Skin epidermis (tissue), 12 donors: Measurements from ENCODE around the gene SDHAF1.

Experiments used
- H3K27ac ChIP-seq, 21 experiments: fragments of 200-600 bp; sonication (generic) in 11 of 21; one replicate each; pipeline ENCODE4 v1.5.0; 2020; ENCODE audit warnings: mild to moderate bottlenecking in 3 of 21, inconsistent platforms in 2 of 21, moderate library complexity in 2 of 21
- H3K4me3 ChIP-seq, 7 experiments: fragments of 200-600 bp; sonication (generic) in 2 of 7; one replicate each; pipeline ENCODE4 v1.5.0; 2020; ENCODE audit warnings: inconsistent platforms in 2 of 7, mild to moderate bottlenecking in 2 of 7, moderate library complexity in 1 of 7

SDHAF1 gene

DNA sequence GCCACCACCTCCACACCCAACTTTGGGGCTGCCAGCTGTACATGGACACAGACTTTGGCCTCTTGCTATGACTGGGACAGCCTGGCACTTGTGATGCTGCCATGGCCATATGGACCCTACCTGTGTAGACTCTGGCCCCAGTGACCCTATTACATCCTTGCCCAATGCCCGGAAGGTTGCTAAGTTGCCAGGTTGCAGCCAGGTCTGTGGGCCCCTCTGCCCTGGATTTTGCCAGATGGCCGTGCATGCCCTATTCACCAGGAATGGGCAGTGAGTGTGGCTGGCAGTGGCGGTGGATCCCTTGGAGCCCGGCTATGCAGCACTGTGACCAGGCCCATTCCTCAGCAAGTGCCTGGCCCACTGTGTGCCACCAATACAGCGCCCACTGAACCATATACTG lies 8.9 kb upstream of the SDHAF1 start:
- no peak overlapping the region for H3K27ac ChIP-seq
- H3K4me3 ChIP-seq = no peak overlapping the region

DNA sequence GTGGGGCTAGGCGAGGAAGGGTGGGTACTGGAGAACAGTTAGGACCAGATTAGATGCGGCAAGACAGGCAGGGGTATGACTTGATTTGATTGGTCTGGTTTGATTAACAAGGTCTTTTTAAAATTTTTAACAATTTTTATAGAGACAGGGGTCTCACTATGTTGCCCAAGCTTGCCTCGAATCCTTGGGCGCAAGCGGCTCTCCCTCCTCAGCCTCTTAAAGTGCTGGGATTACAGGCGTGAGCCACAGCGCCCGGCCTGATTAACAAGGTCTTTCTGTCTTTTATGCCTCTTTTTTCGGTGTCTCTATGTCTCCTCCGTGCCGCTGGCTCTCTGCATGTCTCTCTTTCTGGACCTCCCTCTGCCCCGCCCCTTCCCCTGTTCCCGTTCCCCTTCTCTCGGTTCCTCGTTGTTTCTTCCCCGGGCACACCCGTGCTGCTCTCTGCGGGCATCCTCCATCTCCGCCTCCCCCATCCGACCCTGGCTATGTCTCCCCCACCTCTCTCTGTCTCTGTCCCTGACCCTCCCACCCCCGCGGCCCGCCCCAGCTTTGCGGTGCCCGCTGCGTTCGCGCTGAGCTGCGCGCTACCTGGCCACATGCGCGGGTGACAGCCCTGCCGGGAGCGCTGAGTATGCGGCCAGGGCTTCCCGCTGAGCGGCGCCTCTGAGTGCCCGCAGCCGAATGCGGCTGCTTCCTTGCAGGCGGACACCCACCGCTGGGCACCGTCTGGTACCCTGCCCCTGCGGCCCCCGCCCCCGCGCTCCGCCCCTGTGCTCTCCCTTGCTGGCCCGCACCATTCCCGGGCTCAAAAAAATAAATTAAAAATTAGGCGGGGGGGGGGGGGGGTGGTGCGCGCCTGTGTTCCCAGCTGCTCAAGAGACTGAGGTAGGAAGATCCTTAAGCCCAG lies 8.1 kb upstream of the SDHAF1 start:
- Histone ChIP-seq H3K4me3 (peak overlapping the region; percentile 15 to 35 (median 22)), H3K27ac (no peak overlapping the region)

GRCh38 chr19:35987571-35987896 lies 7.5 kb upstream of the SDHAF1 start:
- H3K27ac ChIP-seq = no peak overlapping the region
- peak overlapping the region in 4 of 7 experiments; percentile 22 to 35 (median 26) for H3K4me3 ChIP-seq

GRCh38 chr19:35988824-35989223 lies 6.2 kb upstream of the SDHAF1 start:
- Histone ChIP-seq H3K27ac (no peak overlapping the region), H3K4me3 (no peak overlapping the region)

GRCh38 chr19:35990156-35990555 lies 4.8 kb upstream of the SDHAF1 start:
- Histone ChIP-seq H3K27ac (no peak overlapping the region), H3K4me3 (no peak overlapping the region)

DNA sequence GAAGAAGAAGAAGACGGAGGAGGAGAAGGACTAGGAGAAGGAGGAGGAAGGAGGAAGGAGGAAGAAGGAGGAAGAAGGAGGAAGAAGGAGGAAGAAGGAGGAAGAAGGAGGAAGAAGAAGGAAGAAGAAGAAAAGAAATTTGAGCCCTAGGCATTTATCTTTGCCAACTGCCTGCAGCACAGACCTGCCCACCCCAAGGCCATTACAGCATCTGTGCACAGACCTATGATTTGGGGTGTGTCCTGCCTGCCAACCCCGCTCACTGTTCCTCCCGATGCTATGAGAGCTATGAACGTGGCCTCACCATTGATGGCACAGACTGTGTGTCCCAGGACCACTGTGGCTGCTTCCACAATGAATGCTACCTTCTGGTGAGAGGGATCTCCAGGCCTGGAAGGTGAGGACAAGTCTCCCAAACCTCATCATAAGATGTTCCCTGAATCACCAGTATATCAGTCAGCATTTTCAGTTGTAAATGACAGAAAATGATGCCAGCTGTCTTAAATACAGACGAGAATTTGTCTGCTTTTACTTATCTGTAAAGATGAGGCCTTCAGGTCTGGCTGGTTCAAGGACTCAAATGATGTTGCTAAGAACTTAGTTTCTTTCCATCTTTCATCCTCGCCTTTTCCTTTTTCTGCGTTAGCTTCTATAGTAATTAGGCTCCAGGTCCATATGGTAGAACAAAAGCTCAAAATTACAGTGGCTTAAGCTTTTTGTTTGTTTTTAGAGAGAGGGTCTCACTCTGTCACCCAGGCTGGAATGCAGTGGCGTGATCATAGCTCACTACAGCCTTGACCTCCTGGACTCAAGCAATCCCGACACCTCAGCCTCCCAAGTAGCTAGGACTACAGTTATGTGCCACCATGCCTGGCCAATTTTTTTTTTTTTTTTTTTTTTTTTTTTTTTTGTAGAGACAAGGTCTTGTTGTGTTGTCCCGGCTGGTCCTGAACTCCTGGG lies 3.9 kb upstream of the SDHAF1 start:
- H3K4me3 ChIP-seq = no peak overlapping the region
- H3K27ac ChIP-seq = no peak overlapping the region

DNA sequence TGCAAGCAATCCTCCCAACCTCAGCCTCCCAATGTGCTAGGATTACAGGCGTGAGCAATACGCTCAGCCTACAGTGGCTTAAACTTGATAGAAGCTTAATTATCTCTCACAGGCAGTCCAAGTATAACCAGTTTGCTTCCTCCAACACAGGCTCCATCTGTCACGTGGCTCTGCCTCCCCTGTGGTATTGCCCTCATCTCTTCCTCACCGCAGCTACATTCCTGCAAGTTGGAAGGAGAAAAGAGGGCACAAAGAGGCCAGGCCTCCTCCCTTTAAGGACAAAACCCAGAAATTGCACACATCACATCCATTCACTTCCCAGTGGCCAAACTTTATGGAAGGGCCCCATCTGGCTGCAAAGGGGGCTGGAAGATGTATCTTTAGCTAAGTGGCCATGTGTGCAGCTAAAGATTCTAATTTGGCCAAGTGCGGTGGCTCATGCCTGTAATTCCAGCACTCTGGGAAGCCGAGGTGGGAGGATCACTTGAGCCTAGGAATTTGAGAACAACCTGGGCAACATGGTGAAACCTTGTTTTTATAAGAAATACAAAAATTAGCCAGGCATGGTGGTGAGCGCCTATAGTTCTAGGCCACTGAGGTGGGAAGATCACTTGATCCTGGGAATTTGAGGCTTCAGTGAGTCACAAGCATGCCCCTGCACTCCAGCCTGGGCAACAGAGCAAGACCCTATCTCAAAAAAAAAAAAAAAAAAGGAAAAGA lies 3.1 kb upstream of the SDHAF1 start:
- Histone ChIP-seq H3K27ac (no peak overlapping the region), H3K4me3 (no peak overlapping the region)

GRCh38 chr19:35992907-35993765 lies 1.9 kb upstream of the SDHAF1 start:
- peak overlapping the region in 1 of 21 experiments; percentile 41 for H3K27ac ChIP-seq
- H3K4me3 ChIP-seq = no peak overlapping the region

DNA sequence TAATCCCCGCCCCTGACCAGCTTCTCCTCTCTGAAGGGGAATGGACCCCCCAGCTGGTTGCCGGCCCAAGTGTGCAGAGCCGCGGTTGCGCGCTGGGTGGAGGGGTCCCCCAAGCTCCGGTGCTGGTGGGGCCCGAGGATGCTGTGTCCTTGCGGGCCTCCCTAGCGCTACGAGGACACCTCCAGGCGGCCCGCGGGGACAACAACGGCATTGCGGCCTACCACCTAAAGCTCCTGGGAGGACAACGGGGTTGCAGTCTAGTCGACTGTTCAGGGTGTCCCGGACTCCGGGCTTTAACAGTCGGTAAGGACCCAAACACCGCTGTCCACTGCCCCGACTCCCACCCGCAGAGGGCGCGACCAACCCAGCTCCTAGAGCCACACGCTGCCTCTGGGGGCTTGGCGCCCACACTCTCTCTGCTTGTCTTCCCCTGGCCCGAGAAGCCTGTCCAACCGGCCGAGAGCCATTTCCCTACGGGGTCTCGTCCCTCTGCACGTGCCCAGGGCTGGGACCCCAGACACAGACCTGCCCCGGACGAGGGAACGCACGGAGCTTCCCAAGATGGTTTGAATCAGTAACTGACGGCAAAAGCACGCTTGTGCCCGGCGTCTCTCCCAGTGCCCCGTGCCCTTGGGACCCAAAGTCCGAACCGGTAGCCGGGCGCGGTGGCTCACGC lies 927 bp upstream of the SDHAF1 start:
- H3K27ac ChIP-seq = peak overlapping the region in 14 of 21 experiments; percentile 79 to 94 (median 86)
- H3K4me3 ChIP-seq = peak overlapping the region; percentile 75 to 98 (median 85)

- peak overlapping the region in 4 of 21 experiments; percentile 84 to 90 (median 86) for H3K27ac ChIP-seq
Observed at GRCh38 chr19:35996777-35997176, 1.8 kb downstream of the SDHAF1 start.

GRCh38 chr19:36001605-36002004 lies 6.6 kb downstream of the SDHAF1 start:
- no peak overlapping the region for H3K27ac ChIP-seq

More at GRCh38 chr19:35996777-35997176, 1.8 kb downstream of the SDHAF1 start:
- no peak overlapping the region for H3K4me3 ChIP-seq

GRCh38 chr19:36003284-36003683 lies 8.3 kb downstream of the SDHAF1 start:
- no peak overlapping the region for H3K27ac ChIP-seq
- no peak overlapping the region for H3K4me3 ChIP-seq

More at GRCh38 chr19:36001605-36002004, 6.6 kb downstream of the SDHAF1 start:
- H3K4me3 ChIP-seq = no peak overlapping the region

DNA sequence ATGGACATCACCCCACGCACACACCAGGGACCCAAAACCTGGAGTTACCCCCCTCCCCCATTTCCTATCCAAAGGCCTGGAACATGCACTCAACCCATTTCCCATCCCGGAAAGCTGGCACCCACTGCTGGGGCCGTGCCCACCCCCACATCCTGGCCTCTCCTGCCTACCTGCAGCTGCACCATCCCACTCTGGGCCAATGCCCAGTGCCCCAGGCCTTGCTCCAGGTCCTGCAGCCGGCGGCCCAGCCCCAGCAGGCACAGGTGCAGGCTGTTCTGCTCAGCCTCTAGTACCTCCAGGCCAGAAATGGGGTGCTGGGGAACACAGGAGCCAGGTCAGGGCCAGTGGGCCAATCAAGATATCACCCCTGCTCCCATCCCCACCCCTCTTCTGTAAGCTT lies 12.0 kb downstream of the SDHAF1 start:
- Histone ChIP-seq H3K27ac (no peak overlapping the region), H3K4me3 (no peak overlapping the region)

GRCh38 chr19:36008336-36008978 lies 13.5 kb downstream of the SDHAF1 start, which contains the start of gene SYNE4:
TSS of gene SYNE4 (minus strand) at chr19:36008813. CDS start at chr19:36008681, 132 bp downstream.
- Histone ChIP-seq H3K4me3 (peak within 1 kb of the TSS; percentile 22 to 44 (median 34)), H3K27ac (peak within 1 kb of the TSS in 13 of 21 experiments; percentile 25 to 82 (median 50))

- H3K27ac ChIP-seq = peak overlapping the region in 13 of 21 experiments; percentile 5 to 82 (median 50)
- peak overlapping the region; percentile 22 to 44 (median 34) for H3K4me3 ChIP-seq
Observed at GRCh38 chr19:36009220-36009619, 14.2 kb downstream of the SDHAF1 start.

DNA sequence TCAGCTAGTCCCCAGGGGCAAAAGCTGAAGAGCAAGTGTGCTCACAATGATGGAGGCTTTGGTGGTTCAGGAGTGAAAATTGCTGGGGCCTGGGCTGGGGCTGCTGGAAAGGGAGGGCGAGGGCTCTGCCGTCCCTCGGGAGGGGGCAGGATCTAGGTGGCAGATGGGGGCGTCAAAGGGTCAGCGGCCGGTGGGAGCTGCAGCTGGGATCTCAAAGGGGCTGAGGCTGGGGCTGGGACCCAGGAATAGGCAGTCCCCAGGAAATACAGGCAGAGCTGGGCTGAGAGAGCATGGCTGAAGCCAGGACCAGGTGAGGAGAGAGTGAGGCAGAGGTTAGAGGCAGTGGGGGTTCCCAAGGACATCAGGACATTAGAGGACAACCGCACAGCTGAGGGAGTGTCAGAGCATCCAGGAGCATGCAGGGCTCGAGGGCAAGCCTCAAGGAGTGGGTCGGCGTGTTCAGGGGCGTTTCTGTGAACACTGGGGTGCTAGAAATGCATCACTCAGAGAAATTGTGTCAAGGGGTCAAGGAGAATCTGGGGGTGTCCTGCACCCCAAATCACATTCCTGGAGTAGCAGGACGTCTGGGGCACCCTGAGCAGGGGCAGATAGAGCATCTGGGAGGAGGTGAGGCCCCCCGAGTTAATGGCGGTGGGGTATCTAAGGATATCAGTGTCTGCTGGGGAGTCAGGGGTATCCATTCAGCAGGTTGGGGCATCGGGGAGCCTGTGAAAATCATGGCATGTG lies 14.8 kb downstream of the SDHAF1 start:
- Histone ChIP-seq H3K4me3 (peak overlapping the region; percentile 22 to 44 (median 34)), H3K27ac (peak overlapping the region in 12 of 21 experiments; percentile 5 to 82 (median 57))

DNA sequence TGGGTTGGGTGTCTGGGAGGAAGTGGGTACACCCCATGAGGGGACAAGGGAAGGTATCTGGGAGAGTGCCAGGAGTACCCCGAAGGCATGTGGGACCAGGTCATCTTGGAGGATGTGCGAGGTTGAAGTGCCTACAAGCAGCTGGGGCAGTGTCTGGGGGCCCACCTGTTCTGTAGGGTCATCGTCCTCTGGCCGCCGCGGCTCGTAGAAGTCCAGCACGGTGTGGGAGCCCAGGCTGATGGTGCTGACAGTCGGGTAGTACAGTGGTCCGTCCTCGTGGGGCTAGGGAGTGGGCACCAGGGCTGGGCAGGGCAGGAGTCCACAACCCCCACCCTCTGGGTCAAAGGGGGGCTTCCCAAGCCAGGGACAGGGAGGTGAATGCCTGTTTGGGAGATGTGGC lies 15.4 kb downstream of the SDHAF1 start:
- Histone ChIP-seq H3K27ac (no peak overlapping the region), H3K4me3 (no peak overlapping the region)
